Measurements from ENCODE around the gene KAT2A.

KAT2A gene

DNA sequence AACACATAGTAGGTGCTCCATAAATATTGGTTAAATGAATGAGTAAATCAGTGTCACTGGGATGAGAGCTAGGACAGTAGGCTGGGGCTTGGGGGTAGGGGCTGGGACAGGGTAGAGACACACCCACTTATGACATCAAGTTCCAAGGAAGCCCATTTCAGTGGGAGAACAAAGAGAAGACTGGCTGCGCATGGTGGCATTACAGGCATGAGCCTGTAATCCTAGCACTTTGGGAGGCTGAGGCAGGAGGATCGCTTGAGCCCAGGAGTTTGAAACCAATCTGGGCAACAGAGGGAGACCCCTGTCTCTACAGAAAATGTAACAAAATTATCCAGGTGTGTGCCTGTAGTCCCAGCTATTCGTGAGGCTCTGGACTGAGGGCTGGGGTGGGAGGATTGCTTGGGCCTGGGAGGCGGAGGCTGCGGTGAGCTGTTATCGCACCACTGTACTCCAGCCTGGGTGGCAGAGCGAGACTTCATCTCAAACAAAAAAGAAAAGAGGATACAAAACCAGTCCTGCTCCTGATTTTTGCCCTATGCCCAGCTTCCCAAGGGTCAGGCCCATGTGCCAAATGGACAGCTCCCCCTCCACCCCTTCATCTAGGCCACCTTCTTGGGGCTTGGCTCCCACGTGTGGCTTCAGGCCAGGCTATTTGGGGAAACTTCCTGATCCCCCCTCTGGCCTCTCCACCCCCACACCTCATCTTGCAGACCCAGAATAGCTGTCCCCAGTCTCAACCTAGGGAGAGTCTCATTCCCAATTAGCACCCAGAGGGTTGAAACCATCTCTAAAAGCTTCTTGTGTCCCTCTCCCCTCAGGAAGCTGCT lies 30.0 kb downstream of the KAT2A start:
- DNase-seq: no peak

DNA sequence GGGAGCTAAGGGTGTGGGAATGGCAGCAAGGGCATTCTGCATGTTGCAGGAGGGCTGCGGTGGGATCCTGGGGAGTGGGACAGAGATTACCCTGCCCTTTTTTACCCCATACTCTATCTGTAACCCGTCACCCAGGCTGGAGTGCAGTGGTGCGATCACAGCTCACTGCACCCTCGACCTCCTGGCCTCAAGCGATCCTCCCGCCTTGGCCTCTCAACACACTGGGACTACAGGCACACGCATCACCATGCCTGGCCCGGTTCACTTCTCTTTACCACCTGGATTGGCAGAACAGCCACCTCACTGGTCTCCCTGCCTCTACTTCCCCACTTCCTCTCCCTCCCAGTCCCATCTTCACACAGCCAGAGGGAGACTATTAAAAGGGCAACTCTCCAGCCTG lies 32.4 kb downstream of the KAT2A start:
- no peak for DNase-seq

DNA sequence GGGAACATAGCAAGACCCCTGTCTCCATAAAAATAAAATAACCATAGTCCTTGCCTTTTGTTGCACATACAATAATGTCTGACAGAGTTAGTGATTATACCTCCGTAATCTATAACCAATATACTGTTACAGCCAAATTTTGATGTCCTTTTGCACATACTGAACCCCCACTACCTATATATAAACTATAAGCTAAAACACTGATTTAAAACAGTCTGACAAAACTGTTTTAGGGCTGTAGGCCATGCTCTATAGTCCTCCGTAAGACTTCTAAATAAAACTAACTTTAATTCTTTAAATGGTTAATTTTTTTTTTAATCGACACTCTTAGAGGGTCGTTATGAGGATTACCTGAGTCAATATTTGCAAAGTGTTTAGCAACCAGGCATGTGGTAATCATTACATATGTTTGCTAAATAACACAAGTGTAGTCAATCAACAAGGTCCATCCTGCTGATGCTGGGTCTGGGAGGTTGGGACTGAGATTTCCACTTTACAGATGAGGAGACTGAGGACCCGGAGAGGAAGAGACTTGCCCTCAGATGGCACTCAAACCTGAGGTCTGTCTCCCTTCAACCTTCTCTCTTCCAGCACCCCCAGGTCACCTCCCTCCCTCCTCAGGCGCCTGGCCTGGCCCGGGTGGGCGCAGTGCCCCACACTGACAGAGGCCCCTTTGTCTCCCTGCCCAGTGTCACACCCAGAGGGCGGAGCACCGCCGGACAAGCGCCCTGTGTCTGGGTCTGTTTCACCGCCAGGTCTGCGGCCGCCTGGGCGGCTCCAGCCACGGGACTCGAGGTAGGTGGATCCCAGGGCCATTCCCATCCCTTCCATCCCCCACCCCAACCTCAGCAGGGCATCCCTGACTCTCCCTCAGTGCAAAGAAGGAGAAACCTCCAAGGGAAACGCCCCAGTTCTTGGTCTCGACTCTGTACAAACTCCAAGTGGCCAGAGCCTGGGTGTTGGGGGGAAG lies 33.1 kb downstream of the KAT2A start:
- DNase-seq: no peak

DNA sequence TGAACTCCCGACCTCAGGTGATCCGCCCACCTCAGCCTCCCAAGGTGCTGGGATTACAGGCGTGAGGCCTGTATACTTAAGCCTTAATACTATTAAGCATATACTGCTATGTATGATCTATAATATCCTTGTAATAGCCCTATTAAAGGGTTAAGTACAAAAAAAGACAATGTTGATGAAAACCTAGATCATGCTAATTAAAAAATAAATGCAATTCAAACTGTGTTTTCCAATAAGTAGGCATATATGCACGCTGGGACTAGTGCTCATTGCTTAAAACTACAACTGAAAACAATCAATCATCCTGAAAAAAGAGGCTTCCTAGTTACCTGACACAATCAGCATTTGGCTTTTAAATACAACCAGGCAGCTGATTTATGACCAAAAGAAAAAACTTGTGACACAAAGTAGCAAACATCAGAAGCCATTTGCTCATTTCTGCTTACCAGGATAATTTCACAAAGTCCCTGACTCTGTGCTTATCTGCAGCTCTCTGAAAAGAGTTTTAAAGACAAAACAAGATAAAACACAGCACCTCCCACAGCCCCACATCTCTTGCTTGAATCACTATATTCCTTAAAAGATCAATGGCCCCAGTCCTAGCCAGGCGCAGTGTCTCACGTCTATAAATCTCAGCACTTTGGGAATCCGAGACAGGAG lies 34.0 kb downstream of the KAT2A start:
- DNase-seq: no peak

DNA sequence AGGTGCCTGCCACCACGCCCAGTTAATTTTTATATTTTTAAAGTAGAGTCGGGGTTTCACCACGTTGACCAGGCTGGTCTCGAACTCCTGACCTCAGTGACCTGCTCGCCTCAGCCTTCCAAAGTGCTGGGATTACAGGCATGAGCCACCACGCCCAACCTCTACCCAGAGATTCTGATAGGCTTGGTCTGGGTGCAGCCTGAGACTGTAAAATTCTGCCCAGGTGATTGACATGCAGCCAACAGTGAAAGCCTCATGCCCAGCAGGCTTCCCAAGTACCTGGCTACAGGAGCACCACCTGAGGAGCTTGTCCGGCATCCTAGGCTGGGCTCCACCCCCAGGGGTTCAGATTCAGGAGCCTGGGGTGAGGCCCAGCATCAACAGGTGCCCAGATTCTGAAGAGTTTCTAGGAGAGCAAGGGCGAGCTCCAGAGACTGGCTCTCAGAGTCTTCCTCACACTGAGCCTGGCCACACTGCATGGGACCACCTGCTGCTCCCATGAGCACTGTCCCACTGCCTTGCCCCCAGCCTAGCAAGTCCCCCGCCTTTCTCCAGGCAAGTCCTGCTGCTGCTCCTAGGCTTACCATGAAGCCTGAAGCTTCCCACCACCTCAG lies 39.5 kb downstream of the KAT2A start:
- DNase-seq: no peak

DNA sequence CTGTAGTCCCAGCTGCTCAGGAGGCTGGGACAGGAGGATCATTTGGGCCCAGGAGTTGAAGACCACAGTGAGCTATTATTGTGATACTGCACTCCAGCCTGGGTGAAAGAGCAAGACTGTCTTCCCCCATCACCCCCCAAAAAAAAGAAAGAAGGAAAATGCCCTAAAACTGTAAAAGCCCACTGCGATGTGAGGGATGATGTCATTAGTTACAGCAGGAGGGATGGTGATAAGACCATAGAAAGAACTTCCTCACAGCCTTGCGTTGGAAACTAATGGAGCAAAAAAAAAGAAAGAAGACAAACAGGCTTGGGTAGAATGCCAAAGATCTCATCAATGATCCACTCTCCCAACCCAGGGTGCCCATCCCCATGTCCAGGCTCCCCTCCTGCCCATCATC lies 41.6 kb downstream of the KAT2A start:
- no peak for DNase-seq

DNA sequence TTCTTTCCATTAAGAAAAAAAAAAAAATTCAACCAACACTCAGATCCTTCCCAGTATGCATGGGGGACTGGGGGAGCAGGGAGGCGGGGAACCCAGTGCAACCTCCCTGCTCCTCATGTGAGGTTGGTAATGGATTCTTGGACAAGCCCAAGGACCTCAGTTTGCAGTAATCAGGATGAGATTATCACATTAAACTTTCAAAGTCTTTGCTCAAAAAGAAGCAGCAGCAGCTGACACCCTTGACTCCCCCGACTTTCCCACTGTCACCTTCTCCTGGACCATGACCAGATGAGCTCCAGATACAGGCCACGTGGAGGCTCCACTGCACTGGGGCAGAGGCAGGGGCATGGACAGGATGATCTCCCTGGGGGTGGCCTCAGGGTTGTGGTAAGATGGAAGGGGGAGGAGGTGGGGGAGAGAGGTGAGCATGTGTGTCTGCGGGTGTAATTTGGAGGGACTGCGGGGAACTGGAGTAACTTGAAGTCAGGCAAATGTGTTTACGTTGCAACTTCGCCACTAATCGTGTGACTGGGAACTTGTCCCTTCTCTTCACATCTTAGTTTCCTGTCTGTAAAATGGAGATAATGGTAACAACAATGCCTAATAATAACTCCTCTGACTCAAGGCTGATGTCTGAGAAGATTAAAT lies 42.6 kb downstream of the KAT2A start:
- no peak for DNase-seq

DNA sequence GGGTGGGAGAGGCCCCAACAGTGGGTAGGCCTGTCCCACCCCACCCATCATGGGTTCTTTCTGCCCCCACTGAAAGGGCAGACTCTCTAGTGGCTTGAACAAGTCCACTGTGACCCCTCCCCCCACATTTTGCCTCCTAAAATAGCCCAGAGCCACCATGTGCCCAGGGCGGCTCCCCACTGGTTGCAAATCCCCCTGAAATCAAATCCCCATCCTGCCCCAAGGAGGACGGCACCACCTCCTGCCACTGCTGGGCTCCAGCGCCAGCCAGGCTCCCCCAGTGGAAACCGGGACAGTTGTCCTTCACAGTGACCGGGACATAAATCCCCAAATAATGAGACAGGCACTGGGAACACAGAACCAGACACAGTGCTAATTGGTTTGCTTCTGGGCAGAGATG lies 43.4 kb downstream of the KAT2A start:
- DNase-seq: no peak

DNA sequence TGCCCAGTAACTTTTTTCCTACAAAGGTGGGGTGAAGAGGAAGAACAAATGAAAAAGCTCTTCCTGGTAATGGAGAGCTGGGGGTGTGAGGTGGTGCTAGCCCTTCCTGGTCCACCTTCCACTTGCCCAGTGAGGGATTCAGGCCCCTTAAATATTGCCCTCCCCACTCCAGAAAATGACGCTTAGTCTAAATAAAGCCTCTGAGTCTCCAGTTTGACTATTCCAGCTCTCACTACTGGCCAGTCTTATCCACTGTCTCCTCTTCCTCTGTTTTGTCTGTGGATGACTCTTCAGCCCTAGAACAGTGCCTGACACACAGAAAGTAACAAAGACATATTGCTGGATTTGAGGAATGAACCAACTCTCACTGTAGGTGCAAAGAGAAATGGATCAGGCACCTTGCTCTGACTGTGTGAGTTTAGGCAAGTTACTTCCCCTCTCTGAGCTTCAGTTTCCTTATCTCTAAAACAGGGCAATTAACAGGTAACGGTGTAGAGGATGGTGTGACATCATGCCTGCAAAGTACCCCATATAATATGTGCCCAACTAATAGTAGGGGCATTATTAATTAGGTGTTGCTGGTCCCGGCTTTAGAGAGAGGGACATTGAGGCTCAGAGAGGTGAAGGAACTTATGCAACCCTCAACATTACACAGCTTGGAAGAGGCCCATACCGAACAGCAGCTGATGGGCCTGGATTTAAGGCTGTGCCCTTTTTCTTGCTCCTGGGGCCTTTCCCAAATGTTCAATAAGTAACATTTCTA lies 44.2 kb downstream of the KAT2A start:
- no peak for DNase-seq

DNA sequence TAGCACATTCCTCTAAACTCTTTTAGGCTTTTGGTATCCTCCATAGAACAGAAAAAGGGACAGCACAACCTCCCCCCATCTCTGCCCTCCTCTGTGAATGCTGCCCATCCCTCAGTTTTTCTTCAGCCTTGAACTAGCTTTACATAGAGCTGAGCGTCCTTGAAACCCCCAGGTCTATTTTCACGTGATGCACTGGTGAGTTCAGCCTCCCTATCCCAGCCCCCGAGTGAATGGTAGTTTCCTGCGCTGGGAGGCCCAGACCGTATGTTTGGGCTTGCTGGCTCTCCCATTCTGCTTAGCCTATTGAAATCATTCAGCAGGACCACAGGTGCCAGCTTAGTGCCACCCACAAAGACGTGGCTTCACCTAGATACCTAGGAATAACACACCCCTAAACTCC lies 45.4 kb downstream of the KAT2A start:
- no peak for DNase-seq

DNA sequence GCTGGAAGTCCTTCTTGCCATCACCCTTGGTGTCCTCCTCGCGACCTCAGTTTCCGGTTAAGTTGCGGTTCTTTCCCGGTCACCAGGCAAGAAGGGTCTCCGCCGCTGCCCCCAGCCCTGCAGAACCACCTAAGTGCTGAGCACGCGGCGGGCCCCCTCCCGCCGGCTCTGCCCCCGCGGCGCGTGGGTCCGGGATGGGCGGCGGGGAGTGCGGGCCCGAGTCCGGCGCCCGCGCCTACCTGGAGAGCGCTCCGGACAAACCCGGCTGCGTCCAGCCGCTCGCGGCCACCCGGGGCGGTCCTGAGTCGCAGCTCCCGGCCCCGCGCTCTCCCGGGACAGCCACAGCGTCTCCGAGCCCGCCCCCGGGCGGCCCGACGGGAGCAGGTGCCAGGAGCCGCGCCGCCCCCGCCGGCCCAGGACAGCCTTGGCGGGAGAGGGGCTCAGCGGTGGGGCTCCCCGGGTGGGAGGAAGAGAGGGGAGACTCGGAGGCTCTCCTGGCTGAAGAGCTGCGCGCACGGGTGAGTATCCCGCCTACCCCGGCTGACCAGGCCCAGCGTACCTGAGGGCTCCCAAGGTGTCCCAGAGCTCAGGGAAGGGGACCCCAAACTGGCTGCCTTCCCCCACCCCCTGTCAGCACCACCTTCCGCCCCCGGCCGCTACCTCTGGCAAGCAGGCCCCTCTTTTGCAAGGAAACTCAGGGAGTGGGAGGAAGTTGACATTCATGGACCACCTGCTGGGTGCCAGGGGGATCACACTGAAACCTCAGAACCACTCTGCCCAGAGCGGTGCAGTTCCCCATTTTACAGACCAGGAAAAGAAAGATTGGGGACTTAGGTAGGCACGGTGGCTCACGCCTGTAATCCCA lies 48.6 kb downstream of the KAT2A start:
- DNase-seq: no peak

DNA sequence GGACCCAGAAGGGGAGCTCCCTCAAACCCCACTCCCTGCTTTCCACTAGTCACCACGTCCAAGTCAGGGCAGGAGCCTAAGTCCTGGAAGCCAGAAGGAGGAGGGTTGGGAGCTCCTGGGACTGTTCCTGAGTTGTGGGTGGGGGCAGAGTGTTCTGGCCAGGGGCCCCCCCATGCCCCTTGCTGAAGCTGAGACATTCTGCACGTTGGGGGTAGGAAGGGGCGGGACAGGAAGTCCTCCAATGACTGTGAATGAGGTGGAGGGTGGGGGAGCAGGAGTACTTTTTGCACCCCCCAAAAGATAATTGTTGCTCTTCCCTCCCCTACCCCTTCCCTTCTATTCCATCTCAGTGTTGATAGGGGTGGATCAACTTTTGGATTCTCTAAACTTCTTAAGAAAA lies 49.4 kb downstream of the KAT2A start:
- DNase-seq: no peak

DNA sequence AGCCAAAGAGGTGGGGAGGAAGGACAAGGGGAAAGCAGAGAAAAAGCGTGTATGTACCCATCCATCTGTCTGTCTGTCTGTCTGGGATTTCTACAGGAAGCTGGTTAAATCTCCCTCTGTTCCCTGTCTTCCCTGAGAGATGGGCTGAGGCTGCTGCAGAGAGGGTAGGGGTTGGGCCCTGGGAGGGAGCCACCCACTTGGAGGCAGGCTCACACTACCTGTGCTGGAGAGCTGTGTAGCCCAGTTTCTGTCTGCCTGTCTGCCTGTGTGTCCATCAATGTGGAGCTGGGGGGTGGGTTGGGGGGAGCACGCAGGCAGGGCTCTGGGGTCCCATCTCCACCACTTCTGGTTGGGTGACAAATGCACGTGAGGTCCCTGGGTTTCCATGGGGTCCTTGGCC lies 52.2 kb downstream of the KAT2A start:
- peak; percentile 15 for DNase-seq

DNA sequence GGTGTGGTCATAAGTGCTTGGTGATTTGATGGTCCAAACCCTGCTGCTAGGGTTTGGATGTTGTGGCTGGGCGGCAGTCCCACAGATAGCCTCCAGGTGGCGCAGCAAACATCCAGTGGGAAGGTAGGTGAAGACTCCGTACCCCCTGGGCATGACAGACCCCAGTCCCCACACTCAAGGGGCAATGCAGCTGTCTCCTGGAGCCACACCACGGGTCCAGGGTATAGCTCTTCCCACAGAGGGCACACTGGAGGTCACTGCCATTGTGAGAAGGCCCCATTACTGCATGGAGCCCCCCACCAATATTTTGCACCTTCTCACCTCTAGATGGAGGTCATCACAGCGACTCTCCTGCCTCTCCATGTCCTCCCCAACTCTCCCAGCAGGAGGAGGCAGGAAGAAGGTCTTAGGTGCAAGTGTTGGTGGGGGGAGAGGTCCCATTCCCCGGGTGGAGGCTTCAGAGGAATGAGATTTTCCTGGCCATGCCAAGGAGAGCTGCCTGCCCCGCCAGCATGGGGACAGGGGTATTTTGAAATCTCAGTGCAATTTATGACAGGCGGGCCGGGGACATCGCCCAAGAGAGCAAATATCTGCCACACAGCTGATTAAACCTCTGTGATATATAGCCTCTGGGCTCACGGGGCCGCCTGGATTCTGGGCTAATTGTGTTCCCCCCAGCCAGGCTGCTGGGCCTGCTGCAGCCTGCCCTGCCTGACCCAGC lies 53.6 kb downstream of the KAT2A start:
- peak; percentile 76 for DNase-seq

DNA sequence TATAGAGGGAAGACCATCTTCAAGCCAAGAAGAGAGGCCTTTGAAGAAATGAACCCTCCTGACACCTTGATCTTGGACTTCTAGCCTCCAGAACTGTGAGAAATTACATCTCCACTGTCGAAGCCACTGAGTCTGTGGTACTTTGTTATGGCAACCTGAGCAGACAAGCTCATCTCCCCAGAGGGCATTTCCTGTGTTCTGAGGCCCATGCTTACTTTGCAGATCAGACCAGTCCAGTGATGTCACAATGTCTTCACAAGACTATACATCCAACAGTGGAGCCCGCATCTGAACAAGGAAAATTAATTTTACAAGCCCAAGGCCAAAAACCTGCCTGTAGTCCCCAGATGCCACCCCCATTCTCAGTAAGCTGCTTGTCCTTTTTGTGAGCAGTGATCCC lies 56.0 kb downstream of the KAT2A start:
- no peak for DNase-seq

Measured in NCI-H2171 treated with DMSO at 0.1 percent for 48 hours (cell line).